ENCODE measurements around the gene PDIA4.
A peak's percentile ranks its signal among the peaks of the same experiment; 100 is the strongest.

Gene PDIA4

DNA sequence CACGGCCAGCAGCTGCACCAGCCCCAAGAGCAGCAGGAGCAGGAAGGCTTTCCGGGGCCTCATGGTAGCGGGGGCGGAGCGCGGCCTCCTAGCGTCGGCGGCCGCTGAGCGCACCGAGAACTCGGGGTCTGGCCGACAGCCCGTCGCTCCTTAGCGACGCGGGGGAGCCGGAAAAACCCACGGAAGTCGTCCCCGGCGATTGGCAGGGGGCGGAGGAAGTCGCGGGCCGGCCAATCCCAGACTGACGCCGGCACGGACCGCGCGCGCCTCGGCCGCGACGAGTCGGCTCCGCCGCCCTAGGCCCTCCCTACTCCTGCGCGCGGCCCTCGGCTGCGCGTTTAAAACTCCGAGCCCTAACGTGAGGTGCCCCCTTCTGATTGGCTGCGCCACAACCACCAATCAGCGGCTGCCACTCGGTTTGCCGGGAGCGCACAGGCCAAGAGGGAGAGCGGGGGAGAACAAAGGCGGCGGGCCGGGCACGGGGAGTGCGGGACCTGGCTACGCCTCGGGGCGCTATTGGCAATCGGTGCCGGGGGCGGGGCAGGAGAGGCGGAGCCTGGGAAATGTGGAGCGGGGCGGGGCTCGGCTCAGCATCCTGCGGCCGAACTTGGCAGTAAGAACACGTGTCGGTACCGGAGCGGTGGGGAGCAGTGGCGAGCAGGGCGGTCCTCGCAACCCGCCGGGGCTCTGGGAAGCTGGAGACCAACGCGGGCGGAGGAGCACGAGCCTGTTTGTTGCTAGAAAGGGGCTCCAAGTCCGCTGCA lies at the start of gene PDIA4:
Gene PDIA4, minus strand, starts transcription at position 160 of the 764 bp plus-strand sequence. Its CDS starts 97 bp downstream, at position 63.
- Histone ChIP-seq H3K27ac (peak within 1 kb of the TSS; percentile 78 to 97), H3K4me3 (peak within 1 kb of the TSS; percentile 99)
- TF ChIP-seq, protein P1, sequence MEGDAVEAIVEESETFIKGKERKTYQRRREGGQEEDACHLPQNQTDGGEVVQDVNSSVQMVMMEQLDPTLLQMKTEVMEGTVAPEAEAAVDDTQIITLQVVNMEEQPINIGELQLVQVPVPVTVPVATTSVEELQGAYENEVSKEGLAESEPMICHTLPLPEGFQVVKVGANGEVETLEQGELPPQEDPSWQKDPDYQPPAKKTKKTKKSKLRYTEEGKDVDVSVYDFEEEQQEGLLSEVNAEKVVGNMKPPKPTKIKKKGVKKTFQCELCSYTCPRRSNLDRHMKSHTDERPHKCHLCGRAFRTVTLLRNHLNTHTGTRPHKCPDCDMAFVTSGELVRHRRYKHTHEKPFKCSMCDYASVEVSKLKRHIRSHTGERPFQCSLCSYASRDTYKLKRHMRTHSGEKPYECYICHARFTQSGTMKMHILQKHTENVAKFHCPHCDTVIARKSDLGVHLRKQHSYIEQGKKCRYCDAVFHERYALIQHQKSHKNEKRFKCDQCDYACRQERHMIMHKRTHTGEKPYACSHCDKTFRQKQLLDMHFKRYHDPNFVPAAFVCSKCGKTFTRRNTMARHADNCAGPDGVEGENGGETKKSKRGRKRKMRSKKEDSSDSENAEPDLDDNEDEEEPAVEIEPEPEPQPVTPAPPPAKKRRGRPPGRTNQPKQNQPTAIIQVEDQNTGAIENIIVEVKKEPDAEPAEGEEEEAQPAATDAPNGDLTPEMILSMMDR (IDR thresholded peaks at IDR 0.05): no peak
- peak; percentile 100 for DNase-seq (ENCODE audit: low spot score)

- TF ChIP-seq, protein P1 (IDR thresholded peaks at IDR 0.05): no peak
- Histone ChIP-seq H3K27ac (no peak overlapping the region), H3K4me3 (no peak overlapping the region)
- DNase-seq (ENCODE audit: low spot score): no peak
These were observed 49.3 kb upstream of the PDIA4 start for GRCh38 chr7:149077594-149077993.

DNA sequence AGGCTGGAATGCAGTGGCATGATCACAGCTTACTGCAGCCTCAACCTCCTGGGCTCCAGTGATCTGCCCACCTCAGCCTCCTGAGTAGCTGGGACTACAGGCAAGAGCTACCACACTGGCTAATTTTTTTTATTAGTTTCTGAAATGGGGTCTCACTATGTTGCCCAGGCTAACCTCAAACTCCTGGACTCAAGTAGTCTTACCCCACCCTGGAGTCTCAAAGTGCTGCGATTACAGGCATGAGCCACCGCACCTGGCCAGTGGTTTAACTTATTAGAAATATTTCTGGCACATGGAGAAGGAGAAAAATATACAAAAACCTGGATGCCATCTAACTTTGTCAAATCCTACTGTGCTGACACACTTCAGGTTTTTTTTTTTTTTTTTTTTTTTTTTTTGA lies 47.0 kb upstream of the PDIA4 start:
- no peak overlapping the region for H3K27ac ChIP-seq
- no peak for DNase-seq (ENCODE audit: low spot score)
- H3K4me3 ChIP-seq: no peak overlapping the region
- TF ChIP-seq, protein P1 (IDR thresholded peaks at IDR 0.05): no peak

DNA sequence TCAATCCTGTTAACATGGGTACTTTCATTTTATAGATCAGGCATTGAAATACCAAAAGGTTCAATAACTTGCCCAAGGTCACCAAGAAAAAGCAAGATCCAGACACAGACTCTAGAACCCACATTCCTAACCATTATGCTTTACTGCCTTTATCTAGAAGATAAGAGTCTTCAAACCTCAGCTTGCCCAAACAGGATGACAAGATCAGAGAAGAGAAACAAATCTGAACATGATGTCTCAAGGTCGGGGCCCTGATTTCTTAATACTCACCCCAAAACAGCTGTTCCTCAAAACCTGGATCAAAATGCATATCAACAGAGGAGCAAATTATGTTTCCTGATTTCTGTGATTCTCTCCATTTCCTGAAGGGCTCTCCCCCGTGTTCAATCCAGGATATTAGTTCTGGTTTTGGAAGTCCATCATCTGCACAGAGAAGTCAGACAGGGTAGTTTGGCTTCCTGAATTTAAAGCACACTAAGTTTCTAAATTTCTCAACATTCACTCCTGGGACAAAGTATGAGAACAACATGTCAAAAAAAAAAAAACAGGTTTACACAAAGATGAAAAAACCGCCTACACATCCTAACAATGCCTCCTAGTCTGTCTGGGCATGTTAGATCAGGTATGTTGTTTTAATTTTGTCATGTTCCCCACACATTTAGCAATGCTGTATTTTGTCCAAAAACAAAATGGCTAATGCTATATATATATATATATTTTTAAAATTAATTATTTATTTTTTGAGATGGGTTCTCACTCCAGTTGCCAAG lies 46.0 kb upstream of the PDIA4 start:
- TF ChIP-seq, protein P1 (IDR thresholded peaks at IDR 0.05): no peak
- Histone ChIP-seq H3K4me3 (no peak overlapping the region), H3K27ac (no peak overlapping the region)
- no peak for DNase-seq (ENCODE audit: low spot score)

DNA sequence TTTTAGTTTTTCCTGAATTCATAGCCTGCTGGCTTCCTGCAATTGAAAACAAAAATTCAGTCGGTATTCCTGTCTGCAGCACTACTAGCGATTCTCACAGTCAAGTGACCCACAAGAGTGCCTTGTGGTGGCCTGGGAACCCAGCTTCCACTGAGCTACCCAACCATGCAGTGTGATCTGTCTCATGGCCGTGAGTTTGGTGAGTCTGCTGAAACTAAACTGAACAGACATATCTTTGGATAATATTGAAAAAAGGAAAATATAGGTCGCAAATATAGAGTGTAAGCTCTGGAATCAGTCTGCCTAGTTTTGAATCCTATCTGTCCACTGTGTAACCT lies 44.1 kb upstream of the PDIA4 start:
- DNase-seq (ENCODE audit: low spot score): no peak
- no peak overlapping the region for H3K4me3 ChIP-seq
- TF ChIP-seq, protein P1 (IDR thresholded peaks at IDR 0.05): no peak
- no peak overlapping the region for H3K27ac ChIP-seq

DNA sequence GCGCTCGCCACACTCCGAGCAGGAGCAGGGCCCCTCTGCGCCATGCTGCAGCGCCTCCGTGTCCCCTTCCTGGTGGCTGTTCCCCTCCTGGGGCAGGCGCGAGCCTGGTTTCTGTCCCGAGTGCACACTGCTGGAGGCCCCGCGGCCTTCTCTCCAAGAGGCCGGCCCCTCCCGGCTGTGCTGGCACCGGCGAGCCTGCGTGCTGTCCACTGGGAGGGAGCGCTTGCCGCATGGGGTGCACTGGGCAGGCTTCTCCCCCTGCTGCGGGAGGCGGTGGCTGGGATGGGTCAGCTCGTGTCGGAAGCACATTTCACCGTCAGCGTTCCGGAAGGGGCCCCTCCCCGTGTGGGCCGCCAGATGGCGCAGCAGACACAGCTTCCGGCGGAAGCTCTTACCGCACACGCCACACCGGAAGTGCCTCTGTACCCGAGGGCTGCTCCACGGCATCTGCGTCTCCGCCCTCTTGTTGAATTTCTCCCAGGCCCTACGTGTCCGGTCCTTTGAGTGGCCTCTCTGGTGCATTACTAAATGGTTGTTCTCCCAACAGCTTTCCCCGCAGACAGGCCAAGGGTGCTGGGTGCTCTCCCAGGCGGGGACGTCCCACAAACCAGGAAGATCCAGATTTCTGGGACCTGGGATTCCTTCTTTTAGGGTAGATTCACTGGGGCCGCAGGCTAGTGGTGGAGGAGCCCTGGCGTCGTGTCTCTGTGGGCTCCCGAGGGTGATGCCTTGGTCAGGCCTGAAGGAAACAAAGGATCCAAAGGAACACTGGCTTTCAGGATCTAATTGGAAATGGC lies 43.5 kb upstream of the PDIA4 start:
- no peak overlapping the region for H3K27ac ChIP-seq
- no peak overlapping the region for H3K4me3 ChIP-seq
- no peak for DNase-seq (ENCODE audit: low spot score)
- TF ChIP-seq, protein P1 (IDR thresholded peaks at IDR 0.05): no peak
